HEK293T (cell line): ENCODE measurements around the gene MAD1L1.

Experiments
- BHLHE40 ChIP-seq: fragments of 450-650 bp; IDR thresholded peaks from 2 replicates; pipeline ENCODE4 v1.6.1; 2016; ENCODE audit warnings: mild to moderate bottlenecking, moderate library complexity, borderline replicate concordance
- FOXA1 ChIP-seq: fragments of 450-650 bp; IDR thresholded peaks from 2 replicates; pipeline ENCODE4 v1.6.1; 2016; ENCODE audit warnings: mild to moderate bottlenecking
- FOXM1 ChIP-seq: fragments of 450-650 bp; IDR thresholded peaks from 2 replicates; pipeline ENCODE4 v1.6.1; 2017; ENCODE audit warnings: mild to moderate bottlenecking, borderline replicate concordance
- HDGF ChIP-seq: fragments of 450-650 bp; IDR thresholded peaks from 2 replicates; pipeline ENCODE4 v1.6.1; 2017; ENCODE audit warnings: antibody characterized with exemption, borderline replicate concordance
- NFRKB ChIP-seq: fragments of 450-650 bp; IDR thresholded peaks from 2 replicates; pipeline ENCODE4 v1.6.1; 2016; ENCODE audit warnings: mild to moderate bottlenecking, moderate library complexity
- SP1 ChIP-seq: fragments of 450-650 bp; IDR thresholded peaks from 2 replicates; pipeline ENCODE4 v1.6.1; 2017
- ZNF384 ChIP-seq: fragments of 450-650 bp; IDR thresholded peaks from 2 replicates; pipeline ENCODE4 v1.6.1; 2016

- TF ChIP-seq SP1 (no peak), FOXM1 (no peak), NFRKB (no peak), HDGF (no peak), ZNF384 (no peak), BHLHE40 (no peak), FOXA1 (no peak)
Observed at GRCh38 chr7:2253021-2253420, 20.3 kb upstream of the MAD1L1 start.
